GM19438 (cell line): Measurements from ENCODE around the gene HSPA4.
"Not testable (repeated sequence)": the region's sequence is repeated elsewhere in the genome, so short reads cannot be mapped to it uniquely, and the experiment has no call there.

ENCODE experiments used
- ATAC-seq: cut with Tn5 transposase; IDR thresholded peaks from one replicate; pipeline ENCODE4 v1.9.1; 2021; ENCODE audit warnings: low read depth; ENCODE audit not compliant: unreplicated experiment

Gene HSPA4

DNA sequence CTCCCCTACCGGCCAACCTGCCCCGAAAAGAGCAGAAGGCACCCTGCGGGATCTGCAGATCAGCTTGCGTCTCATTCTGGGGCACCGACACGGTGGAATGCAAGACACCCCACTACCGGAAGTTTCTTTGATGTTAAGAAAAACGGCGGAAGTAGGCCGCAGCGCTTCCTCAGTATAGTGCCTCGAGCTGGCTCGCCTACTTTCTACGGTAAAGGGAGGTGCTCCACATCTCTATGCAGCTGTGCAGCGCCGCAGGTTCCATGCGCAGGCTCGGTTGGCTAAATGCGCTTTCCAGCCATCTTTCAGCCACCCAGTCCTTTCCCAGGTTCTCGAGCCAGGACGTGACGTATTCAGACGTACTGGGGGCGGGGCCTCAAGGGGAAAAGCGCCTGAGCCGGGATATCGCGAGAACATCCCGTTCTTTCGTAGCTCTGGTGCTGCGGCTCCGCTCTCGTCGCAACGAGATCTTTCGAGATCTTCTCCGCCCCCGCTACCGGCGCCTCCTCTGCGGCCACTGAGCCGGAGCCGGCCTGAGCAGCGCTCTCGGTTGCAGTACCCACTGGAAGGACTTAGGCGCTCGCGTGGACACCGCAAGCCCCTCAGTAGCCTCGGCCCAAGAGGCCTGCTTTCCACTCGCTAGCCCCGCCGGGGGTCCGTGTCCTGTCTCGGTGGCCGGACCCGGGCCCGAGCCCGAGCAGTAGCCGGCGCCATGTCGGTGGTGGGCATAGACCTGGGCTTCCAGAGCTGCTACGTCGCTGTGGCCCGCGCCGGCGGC lies at the start of gene HSPA4:
Gene HSPA4, plus strand, starts transcription at position 472 of the 775 bp plus-strand sequence. Its CDS starts 238 bp downstream, at position 710.
- peak; percentile 82 for ATAC-seq

DNA sequence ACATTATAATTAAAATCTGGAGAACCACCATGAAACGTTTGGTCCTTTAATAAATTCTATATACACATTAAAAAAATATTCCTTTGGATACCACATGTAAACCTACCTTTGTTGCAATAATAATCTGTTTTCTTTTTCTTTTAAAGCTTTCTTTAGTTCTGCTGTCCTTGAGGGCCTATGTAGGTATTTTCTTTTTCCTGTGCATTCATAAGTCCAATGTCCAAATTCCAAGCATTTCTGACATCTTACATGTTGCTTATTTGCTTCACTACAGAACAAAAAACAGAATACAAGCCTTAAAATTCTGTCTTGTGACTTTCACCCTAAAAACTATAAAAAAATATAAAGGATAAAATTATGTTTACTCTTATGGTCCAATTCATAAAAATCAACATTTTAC lies 45.2 kb upstream of the HSPA4 start:
- no peak for ATAC-seq

DNA sequence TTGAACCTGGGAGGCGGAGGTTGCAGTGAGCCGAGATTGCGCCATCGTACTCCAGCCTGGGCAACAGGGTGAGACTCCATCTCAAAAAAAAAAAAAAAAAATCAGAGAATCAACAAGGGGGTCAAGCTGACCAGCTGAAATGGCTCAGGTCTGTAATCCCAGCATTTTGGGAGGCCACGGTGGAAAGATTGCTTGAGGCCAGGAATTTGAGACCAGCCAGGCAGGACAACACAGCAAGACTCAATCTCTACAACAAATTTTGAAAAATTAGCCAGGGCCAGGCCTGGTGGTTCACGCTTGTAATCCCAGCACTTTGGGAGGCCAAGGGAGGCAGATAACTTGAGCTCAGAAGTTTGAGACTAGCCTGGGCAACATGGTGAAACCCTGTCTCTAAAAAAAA lies 43.4 kb upstream of the HSPA4 start:
- not testable (repeated sequence) for ATAC-seq

DNA sequence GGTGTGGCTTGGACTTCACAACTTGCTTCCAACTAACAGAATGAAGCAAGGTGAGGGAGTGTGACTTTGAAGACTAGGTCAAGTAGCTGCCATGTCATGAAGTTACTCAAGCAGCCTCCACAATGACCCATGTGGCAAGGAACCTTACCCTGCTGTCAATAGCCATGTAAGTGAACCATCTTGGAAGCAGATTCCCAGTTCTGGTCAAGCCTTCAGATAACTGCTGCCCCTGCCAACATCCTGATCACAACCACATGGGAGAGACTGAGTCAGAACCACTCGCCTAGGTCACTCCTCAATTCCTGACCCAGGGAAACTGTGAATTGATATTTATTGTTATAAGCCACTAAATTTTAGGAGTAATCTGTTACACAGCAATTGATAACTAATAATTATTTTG lies 36.3 kb upstream of the HSPA4 start:
- ATAC-seq = no peak

DNA sequence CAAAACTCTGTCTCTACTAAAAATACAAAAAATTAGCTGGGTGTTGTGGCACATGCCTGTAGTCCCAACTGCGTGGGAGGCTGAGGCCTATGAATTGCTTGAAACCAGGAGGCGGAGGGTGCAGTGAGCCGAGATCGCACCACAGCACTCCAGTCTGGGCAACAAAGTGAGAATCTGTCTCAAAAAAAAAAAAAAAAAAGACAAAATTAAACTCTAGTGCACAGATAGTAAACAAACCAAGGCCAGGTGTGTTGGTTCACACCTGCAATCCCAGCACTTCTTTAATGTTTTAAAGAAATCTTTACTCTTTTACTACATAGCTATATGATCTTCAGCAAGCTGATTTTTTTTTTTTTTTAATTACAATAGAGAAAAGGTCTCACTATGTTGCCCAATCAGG lies 33.8 kb upstream of the HSPA4 start:
- no peak for ATAC-seq

DNA sequence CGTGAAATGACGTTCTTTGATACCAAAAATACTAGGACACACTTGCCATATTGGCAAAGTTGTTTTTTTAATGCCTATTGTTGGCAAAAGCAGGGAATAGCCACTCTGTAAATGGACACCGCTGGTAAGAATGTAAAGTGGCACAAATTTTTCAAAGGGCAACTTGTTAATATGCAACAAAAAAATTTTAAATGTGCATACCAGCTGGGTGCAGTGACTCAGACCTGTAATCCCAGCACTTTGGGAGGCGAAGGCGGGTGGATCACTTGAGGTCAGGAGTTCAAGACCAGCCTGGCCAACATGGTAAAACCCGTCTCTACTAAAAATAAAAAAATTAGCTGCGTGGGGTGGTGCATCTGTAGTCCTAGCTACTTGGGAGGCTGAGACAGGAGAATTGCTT lies 32.3 kb upstream of the HSPA4 start:
- ATAC-seq = not testable (repeated sequence)

DNA sequence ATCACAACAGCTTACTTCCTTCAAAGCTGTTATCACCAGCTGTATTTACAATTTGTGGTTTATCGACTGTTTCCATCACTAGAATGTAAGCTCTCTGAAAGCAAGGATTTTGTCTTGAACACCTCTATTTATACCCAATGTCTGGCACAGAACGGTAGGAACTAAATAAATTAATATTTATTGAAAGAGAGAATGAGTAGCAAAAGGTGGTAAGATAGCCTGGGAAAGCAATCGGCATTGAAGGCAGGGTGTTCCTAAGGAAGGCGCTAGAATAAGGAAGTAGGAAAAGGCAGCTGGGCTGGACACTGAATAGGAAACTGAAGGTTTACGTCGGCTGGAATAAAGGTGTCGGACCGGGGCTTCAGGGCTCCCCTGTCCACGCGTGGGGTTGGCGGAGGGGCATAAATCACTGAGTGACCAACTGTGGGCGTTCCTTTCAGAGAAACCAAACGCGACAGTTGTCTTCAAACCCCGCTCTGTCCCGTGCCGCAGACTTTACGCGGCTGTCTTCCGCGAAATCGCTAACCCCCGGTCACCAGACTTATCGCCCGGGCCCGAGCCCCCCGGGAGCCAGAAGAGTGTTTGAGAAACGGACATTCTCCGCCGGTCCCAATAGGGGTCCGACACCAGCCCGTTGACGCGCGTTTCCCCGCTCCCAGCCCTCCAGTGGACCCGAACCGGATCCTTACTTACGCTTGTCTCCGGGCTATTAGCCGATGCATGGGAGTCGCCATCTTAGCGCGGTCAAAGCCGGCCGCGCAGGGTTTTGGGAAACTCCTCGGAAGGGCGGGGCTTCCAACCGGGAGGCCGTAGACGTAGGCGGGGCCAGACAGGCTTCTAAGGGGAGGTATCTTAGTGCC lies 25.8 kb upstream of the HSPA4 start, which contains the start of gene ZCCHC10:
Gene ZCCHC10, minus strand, starts transcription at position 746 of the 860 bp plus-strand sequence. Its CDS starts 12 bp downstream, at position 734.
- peak; percentile 89 for ATAC-seq

DNA sequence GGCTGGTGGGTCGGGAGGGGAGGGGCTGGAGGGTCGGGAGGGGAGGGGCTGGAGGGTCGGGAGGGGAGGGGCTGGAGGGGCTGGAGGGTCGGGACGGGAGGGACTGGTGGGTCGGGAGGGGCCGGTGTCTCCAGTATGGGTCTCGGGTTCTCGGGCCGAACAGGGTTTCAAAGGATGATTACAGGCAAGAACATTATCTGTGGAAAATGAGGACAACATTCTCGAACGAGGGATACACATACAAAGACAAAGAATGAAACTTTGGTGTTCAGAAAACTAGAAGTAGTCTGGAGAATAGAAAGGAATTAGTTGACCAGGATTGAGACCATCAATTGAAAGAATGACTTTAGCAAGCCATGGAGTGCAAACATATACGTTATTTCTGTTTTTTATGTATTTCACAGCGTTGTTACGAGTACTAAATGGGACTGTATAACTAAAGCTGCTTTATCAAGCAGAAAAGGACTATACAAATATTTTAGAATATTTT lies 25.1 kb upstream of the HSPA4 start:
- ATAC-seq = no peak

DNA sequence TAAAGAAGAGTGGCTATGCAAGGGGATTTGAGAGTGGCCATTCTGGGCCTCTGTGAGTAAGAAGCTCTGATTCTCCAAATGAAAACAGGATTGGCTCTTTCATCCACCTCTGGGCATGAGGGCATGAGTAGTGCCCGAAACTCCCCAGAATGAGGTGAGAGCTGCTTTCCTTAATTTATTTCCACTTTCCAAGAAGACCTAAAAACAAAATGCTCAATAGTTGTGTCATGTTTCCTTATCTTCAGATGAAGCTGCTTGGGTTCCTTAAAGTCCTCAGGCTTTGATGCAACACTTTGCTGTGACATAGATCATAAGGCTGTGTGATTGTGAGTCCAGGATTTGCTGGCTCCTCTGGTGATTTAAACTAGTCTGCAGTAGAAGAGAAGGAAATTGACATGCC lies 22.4 kb upstream of the HSPA4 start:
- no peak for ATAC-seq

DNA sequence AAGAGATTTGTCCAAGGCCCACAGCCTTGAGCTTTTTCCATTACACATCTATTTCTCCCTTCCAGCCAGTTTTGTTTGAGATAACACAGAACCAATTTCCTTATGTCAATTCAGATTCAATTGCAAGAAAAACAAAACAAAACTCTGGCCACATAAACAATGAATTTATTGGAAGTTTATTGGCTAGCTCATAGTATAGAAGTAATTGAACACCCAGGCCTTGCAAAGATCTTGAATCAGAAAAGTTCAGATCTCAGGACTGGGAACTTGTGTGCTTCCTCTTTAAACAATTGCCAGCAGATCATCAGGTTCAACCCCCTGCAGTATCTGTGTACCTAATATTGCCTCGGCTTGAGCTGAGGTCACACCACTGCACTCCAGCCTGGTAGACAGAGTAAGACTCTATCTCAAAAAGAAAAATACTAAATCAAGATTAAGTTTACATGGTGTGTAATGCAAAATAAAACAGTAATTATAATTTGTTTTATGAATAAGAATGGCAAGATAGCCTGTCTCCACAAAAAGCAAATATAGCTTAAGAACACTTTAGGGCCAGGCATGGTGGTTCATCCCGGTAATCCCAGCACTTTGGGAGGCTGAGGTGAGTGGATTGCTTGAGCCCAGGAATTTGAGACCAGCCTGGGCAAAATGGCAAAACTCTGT lies 21.3 kb upstream of the HSPA4 start:
- no peak for ATAC-seq

DNA sequence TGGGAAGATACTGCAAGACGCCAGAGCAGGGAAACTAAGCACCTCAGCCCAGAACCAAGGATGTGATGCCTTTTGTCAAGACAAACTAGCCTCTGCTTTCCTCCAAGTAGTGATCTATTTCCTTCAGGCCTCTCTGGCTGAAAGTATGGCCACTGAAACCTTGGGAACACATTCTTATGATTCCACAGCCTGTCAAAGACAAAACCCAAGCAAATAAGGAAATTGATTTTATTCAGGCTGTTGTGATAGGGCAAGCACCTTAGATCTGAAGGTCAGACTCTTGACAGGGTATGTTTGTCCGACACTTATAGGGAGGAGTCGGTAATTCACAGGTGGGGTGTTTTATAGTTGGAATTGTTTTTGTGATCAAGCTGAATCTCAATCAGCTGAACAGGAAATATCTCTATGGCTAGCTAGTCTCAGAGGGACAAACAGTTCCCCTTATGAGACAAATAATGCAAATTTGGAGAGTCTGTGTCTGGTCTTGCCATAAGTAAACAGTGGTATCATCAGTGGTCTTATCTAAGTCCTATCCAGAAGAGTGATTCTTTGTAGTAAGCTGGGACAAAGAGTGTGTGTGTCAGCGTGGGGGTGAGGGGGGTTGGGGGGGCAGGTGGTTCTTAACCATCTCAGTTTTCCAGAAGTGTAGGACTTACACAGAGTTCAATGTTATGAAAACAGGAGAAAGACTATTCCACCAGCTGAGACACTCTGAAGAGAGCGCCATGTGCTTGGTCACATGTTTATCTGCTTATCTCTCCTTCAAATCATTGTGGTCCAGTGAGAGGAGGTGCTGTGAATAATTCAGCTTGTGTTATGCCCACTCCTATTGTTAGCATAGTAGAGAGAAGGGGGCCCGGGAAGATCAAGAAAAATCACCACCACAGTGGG lies 18.7 kb upstream of the HSPA4 start:
- ATAC-seq = no peak

DNA sequence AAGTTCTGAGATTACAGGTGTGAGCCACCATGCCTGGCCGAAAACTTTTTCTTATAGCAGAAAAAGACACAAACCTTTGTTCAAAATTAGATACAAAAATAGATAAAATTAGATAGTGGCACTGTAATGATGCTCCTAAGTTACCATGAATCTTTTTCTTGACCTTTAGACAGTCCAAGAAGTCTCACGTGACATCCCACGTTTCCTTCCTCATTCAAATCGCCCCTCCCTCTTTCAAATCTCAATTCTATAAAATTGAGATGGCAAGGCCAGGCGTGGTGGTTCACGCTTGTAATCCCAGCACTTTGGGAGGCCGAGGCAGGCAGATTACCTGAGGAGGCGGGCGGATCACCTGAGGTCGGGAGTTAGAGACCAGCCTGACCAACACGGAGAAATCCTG lies 17.7 kb upstream of the HSPA4 start:
- ATAC-seq = no peak

DNA sequence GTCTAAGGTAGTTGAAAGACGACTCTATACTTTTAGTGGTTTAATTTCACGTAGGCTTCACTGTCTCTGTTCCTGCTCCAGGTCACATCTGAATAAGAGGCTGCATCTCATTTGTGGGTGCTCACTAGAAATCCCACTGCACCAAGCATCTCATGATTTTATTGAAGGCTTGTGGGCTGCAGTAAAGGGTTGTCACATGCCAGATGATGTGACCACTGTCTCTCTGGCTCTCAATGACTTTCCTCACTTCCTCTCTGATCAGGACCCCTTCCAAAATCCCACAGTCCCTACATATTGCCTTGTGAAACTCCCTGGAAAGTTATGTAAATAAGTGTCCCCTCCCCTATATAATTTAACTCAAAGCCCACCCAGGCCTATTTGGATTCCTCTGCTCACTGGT lies 16.6 kb upstream of the HSPA4 start:
- ATAC-seq = no peak

DNA sequence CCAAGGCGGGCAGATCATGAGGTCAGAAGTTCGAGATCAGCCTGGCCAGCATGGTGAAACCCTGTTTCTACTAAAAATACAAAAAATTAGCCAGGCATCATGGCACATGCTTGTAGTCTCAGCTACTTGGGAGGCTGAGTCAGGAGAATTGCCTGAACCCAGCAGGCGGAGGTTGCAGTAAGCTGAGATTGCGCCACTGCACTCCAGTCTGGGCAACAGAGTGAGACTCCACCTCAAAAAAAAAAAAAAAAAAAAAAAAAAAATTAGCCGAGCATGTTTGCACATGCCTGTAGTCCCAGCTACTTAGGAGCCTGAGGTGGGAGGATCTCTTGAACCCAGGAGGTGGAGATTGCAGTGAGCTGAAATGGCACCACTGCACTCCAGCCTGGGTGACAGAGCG lies 15.1 kb upstream of the HSPA4 start:
- ATAC-seq = not testable (repeated sequence)

DNA sequence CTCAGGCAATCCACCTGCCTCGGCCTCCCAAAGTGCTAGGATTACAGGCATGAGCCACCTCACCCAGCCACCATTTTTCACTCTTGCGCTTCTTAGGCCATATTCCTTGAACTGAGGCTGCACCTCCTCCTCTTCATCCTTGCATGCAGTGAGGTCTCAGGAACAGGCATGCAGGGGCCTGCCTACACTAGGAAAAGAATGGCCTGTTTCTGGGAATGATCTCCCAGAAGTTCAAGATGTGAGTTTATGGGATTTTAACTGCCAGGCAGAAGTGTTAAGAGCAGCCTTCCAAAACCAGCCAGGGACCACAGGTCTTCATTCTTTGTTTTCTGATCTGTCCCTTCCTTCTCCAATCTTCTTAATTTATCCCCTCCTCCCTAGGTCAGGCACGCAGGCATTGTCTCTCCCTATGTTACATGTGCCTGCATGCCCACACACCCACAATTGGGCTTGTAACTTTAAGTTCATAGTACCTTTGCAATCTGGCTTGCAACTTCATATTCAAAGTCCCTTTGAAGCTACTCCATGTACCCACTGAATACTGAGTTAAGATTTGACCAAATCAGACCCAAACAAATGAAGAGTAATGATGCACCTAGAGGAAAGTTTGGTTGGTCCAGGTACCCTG lies 10.5 kb upstream of the HSPA4 start:
- no peak for ATAC-seq

DNA sequence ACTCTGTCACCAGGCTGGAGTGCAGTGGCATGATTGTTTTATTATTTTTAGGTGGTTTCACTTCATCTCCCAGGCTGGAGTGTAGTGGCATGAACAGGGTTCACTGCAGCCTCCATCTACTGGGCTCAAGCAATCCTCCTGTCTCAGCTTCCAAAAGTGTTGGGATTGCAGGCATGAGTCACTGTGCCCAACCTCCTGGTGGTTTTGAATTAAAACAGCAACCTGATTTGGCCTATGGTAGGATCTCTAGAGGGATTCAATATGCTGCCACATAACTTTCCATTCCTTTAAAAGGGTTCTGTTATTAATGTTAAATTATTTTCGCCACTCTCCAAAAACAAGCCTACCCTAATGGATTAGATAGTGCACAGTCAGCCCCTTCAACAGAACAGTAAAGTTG lies 9.9 kb upstream of the HSPA4 start:
- ATAC-seq = no peak

DNA sequence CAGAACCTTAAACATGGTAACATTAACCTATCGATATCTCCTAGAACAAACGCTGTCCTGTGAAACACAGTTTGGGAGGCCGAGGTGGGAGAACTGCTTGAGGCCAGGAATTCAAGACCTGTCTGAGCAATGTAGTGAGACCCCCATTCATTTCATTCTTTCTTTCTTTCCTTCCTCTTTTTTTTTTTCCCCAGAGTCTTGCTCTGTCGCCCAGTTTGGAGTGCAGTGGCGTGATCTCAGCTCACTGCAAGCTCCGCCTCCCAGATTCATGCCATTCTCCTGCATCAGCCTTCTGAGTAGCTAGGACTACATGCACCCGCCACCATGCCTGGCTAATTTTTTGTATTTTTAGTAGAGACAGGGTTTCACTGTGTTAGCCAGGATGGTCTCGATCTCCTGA lies 5.3 kb upstream of the HSPA4 start:
- ATAC-seq = not testable (repeated sequence)

DNA sequence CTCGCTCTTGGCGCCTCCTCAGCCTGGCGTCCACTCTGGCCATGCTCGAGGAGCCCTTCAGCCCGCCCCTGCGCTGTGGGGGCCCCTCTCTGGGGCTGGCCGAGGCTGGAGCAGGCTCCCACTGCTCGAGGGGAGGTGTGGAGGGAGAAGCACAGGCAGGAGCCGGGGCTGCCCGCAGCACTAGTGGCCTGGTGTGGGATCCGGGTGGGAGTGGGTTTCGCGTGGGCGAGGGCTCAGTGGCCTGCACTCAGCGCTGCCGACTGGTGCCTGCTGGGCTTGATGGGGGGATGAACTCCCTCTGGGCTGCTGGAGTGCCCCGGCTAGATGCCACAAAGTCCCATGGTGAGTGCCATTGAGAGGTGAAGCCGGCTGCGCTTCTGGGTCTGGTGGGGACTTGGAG lies 4.4 kb upstream of the HSPA4 start:
- ATAC-seq = no peak

DNA sequence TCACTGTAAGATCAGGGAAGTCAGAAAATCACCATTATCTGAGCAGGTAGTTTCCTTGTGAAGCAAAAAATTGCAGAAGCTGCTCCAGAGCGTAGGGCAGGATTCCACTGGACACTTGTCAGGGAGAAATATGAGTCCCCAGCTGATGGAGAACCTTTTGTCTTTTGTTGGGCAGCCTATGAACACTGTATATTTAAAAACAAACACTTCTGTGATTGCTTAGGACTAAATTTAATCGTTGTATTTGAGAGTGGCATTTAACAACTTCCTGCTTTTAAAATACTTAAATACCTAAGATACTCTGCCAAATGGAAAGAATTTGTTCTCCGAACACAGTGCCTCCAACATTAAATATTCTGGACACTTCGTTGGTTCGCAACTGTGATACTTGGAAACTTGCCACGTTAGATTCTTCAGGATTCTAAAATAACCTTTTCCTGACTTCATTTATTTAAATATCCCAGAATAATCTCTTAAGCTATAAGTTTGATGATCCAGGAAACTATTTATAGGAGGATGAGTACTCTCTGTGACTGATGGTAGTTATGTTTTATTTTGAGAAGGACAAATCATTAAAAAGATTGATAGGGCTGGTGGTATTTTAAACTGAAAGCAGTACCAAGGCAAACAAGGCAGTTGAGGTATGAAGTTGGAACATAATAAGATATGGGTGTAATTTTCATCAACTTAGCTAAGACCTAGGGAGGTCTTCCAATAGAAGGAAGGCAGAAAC lies 2.7 kb upstream of the HSPA4 start:
- ATAC-seq = no peak
